ENCODE data around the gene KRT17.
"Not testable (repeated sequence)": the region's sequence is repeated elsewhere in the genome, so short reads cannot be mapped to it uniquely, and the experiment has no call there.

KRT17 gene

GRCh38 chr17:41634639-41635038 is 10.3 kb upstream of the KRT17 start:
- no peak for DNase-seq (ENCODE audit: low spot score)

GRCh38 chr17:41633556-41634199 is 9.3 kb upstream of the KRT17 start:
- no peak for DNase-seq (ENCODE audit: low spot score)

GRCh38 chr17:41632482-41633105 is 8.2 kb upstream of the KRT17 start:
- no peak for DNase-seq (ENCODE audit: low spot score)

GRCh38 chr17:41631898-41632285 is 7.5 kb upstream of the KRT17 start:
- DNase-seq (ENCODE audit: low spot score), result no peak

GRCh38 chr17:41631025-41631897 is 6.9 kb upstream of the KRT17 start:
- DNase-seq (ENCODE audit: low spot score), result no peak

GRCh38 chr17:41629826-41630670 is 5.7 kb upstream of the KRT17 start:
- DNase-seq (ENCODE audit: low spot score), result no peak

GRCh38 chr17:41629316-41629715 is 4.9 kb upstream of the KRT17 start:
- no peak for DNase-seq (ENCODE audit: low spot score)

- DNase-seq (ENCODE audit: low spot score), result not testable (repeated sequence)
Measured at GRCh38 chr17:41628621-41629255, 4.4 kb upstream of the KRT17 start.

- DNase-seq (ENCODE audit: low spot score), result not testable (repeated sequence)
Measured at GRCh38 chr17:41628073-41628370, 3.6 kb upstream of the KRT17 start.

GRCh38 chr17:41627316-41628072 is 3.1 kb upstream of the KRT17 start:
- DNase-seq (ENCODE audit: low spot score), result no peak

GRCh38 chr17:41626914-41627295 is 2.5 kb upstream of the KRT17 start:
- not testable (repeated sequence) for DNase-seq (ENCODE audit: low spot score)

GRCh38 chr17:41626028-41626913 is 1.9 kb upstream of the KRT17 start:
- DNase-seq (ENCODE audit: low spot score), result not testable (repeated sequence)

- DNase-seq (ENCODE audit: low spot score), result peak; percentile 46
Measured at GRCh38 chr17:41625602-41626001, 1.2 kb upstream of the KRT17 start.

- peak; percentile 52 for DNase-seq (ENCODE audit: low spot score)
Measured at GRCh38 chr17:41623184-41623861, 1.1 kb downstream of the KRT17 start.

- DNase-seq (ENCODE audit: low spot score), result peak; percentile 40
Measured at GRCh38 chr17:41622340-41623183, 1.8 kb downstream of the KRT17 start.

GRCh38 chr17:41621916-41622315 is 2.5 kb downstream of the KRT17 start:
- DNase-seq (ENCODE audit: low spot score), result no peak

- DNase-seq (ENCODE audit: low spot score), result not testable (repeated sequence)
Measured at GRCh38 chr17:41621435-41621817, 2.9 kb downstream of the KRT17 start.
